GM23338 (cell line): ENCODE measurements around the gene TP53BP2.

ENCODE experiments used
- CREB1 ChIP-seq: fragments of 250-450 bp; sonication (Bioruptor Pico); IDR thresholded peaks from 2 replicates; pipeline ENCODE4 v1.5.0; 2020; ENCODE audit warnings: low read depth, mild to moderate bottlenecking, moderate library complexity
- EZH2 ChIP-seq: fragments of 200-600 bp; sonication (generic); IDR thresholded peaks from one replicate; pipeline ENCODE4 v1.8.0; 2017; ENCODE audit warnings: antibody characterized with exemption, mild to moderate bottlenecking, low read depth; ENCODE audit not compliant: unreplicated experiment
- EZH2phosphoT487 ChIP-seq: fragments of 200-600 bp; sonication (generic); IDR thresholded peaks from one replicate; pipeline ENCODE4 v1.8.1; 2018; ENCODE audit warnings: antibody characterized with exemption; ENCODE audit not compliant: unreplicated experiment
- JUNB ChIP-seq: IDR thresholded peaks from one replicate; pipeline ENCODE4 v1.6.1; 2016; ENCODE audit warnings: antibody characterized with exemption; ENCODE audit not compliant: unreplicated experiment
- NANOG ChIP-seq: IDR thresholded peaks from 2 replicates; pipeline ENCODE4 v1.6.1; 2016; ENCODE audit warnings: antibody characterized with exemption, borderline replicate concordance
- POLR2AphosphoS5 ChIP-seq: IDR thresholded peaks from 2 replicates; pipeline ENCODE4 v1.6.1; 2016; ENCODE audit warnings: antibody characterized with exemption, low read depth
- STAT1 ChIP-seq: IDR thresholded peaks from one replicate; pipeline ENCODE4 v1.6.1; 2016; ENCODE audit warnings: antibody characterized with exemption; ENCODE audit not compliant: unreplicated experiment
- ZNF114 ChIP-seq: fragments of 250-450 bp; sonication (Bioruptor Pico); IDR thresholded peaks from 2 replicates; pipeline ENCODE4 v1.5.0; 2020; ENCODE audit warnings: mild to moderate bottlenecking, moderate library complexity
- ZNF331 ChIP-seq: fragments of 250-450 bp; sonication (Bioruptor Pico); IDR thresholded peaks from 2 replicates; pipeline ENCODE4 v1.5.0; 2020; ENCODE audit warnings: low read depth, mild to moderate bottlenecking, moderate library complexity
- TF ChIP-seq, protein P1 (sequence below), 2 experiments: fragments of 200-600 bp in 1 of 2; sonication (generic) in 1 of 2; conservative IDR thresholded peaks; 2 replicates each; pipeline versions ENCODE4 v1.5.1 to v1.6.1; 2016 to 2017; ENCODE audit warnings: antibody characterized with exemption in 2 of 2, low read depth in 2 of 2, mild to moderate bottlenecking in 2 of 2, moderate library complexity in 1 of 2
- TF ChIP-seq, protein P2 (sequence below): IDR thresholded peaks from one replicate; pipeline ENCODE4 v1.6.1; 2018; ENCODE audit warnings: antibody characterized with exemption; ENCODE audit not compliant: unreplicated experiment

DNA sequence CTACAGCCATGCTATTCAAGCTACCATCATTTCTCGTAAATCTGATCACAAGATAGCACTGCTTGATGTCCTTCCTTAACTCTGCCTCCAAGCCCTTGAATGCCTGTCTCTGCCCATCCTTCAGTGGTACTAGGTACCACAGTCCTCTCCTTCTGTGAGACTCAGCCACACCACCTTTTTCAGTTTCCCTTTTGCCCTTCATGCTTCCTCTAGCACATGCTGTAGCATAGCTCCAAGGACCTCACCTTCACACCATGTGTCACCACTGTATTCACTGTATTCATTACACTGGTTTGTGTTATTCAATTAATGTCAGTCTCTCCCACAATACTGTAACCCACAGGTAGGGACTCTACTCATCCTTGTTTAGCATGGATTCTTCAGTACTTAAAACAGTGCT, 8.0 kb upstream of the TP53BP2 start:
- TF ChIP-seq, protein P1, sequence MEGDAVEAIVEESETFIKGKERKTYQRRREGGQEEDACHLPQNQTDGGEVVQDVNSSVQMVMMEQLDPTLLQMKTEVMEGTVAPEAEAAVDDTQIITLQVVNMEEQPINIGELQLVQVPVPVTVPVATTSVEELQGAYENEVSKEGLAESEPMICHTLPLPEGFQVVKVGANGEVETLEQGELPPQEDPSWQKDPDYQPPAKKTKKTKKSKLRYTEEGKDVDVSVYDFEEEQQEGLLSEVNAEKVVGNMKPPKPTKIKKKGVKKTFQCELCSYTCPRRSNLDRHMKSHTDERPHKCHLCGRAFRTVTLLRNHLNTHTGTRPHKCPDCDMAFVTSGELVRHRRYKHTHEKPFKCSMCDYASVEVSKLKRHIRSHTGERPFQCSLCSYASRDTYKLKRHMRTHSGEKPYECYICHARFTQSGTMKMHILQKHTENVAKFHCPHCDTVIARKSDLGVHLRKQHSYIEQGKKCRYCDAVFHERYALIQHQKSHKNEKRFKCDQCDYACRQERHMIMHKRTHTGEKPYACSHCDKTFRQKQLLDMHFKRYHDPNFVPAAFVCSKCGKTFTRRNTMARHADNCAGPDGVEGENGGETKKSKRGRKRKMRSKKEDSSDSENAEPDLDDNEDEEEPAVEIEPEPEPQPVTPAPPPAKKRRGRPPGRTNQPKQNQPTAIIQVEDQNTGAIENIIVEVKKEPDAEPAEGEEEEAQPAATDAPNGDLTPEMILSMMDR (conservative IDR thresholded peaks at IDR 0.05; ENCODE audit: low read depth in 2 of 2) = no peak
- TF ChIP-seq EZH2phosphoT487 = no peak
- TF ChIP-seq POLR2AphosphoS5 = no peak
- no peak for TF ChIP-seq NANOG
- TF ChIP-seq EZH2 = no peak
- TF ChIP-seq, protein P2, sequence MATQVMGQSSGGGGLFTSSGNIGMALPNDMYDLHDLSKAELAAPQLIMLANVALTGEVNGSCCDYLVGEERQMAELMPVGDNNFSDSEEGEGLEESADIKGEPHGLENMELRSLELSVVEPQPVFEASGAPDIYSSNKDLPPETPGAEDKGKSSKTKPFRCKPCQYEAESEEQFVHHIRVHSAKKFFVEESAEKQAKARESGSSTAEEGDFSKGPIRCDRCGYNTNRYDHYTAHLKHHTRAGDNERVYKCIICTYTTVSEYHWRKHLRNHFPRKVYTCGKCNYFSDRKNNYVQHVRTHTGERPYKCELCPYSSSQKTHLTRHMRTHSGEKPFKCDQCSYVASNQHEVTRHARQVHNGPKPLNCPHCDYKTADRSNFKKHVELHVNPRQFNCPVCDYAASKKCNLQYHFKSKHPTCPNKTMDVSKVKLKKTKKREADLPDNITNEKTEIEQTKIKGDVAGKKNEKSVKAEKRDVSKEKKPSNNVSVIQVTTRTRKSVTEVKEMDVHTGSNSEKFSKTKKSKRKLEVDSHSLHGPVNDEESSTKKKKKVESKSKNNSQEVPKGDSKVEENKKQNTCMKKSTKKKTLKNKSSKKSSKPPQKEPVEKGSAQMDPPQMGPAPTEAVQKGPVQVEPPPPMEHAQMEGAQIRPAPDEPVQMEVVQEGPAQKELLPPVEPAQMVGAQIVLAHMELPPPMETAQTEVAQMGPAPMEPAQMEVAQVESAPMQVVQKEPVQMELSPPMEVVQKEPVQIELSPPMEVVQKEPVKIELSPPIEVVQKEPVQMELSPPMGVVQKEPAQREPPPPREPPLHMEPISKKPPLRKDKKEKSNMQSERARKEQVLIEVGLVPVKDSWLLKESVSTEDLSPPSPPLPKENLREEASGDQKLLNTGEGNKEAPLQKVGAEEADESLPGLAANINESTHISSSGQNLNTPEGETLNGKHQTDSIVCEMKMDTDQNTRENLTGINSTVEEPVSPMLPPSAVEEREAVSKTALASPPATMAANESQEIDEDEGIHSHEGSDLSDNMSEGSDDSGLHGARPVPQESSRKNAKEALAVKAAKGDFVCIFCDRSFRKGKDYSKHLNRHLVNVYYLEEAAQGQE = no peak
- TF ChIP-seq CREB1 (CRISPR knock-in tag) = no peak
- TF ChIP-seq STAT1 = no peak
- no peak for TF ChIP-seq ZNF331 (CRISPR knock-in tag)
- no peak for TF ChIP-seq ZNF114 (CRISPR knock-in tag)
- no peak for TF ChIP-seq JUNB
